ENCODE results near the gene NREP.

GRCh38 chr5:111781200-111781599 lies 24.2 kb upstream of the NREP start:
- no peak for TF ChIP-seq CTCF (conservative IDR thresholded peaks at IDR 0.05 in 1 of 2, IDR thresholded peaks at IDR 0.05 in 1 of 2; ENCODE audit: low read depth in 1 of 2, low read length in 2 of 2)
- no peak for TF ChIP-seq EZH2 (IDR thresholded peaks at IDR 0.05; ENCODE audit: low read length, missing control alignments)
